Adrenal gland (tissue), 5 donors: ENCODE results near the gene LRBA.

Experiments used
- POLR2A ChIP-seq, 2 donors: fragments of 450-650 bp; IDR thresholded peaks; one replicate each; pipeline ENCODE4 v1.6.1; 2017; ENCODE audit warnings: antibody characterized with exemption in 2 of 2, mild to moderate bottlenecking in 2 of 2, moderate library complexity in 1 of 2
- TF ChIP-seq, protein P1 (sequence below), 6 experiments: fragments of 450-650 bp in 4 of 6; fragments of 200-600 bp in 2 of 6; sonication (generic) in 1 of 6; IDR thresholded peaks; 1 replicate in 5 of 6; 2 replicates in 1 of 6; pipeline versions ENCODE4 v1.5.1 to v1.8.0; 2016 to 2021; ENCODE audit warnings: antibody characterized with exemption in 6 of 6, mild to moderate bottlenecking in 2 of 6, moderate library complexity in 1 of 6
- donor health status: DM: no; HTN: no; CAD: no.

DNA sequence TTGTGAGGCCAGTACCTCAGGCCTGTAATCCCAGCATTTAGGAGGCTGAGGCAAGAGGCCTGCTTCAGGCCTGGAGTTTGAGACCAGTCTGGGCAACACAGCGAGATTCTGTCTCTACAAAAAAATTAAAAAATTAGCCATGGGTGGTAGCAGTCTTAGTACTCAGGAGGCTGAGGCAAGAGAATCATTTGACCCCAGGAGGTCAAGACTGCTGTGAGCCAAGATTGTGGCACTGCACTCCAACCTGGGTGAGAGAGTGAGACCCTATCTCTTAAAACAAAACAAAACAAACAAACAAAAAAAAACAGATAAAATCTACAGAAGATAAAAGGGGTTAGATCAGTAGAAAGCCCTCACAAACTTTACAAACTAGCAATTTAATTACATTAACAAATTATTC is 352.4 kb downstream of the LRBA start:
- TF ChIP-seq, protein P1, sequence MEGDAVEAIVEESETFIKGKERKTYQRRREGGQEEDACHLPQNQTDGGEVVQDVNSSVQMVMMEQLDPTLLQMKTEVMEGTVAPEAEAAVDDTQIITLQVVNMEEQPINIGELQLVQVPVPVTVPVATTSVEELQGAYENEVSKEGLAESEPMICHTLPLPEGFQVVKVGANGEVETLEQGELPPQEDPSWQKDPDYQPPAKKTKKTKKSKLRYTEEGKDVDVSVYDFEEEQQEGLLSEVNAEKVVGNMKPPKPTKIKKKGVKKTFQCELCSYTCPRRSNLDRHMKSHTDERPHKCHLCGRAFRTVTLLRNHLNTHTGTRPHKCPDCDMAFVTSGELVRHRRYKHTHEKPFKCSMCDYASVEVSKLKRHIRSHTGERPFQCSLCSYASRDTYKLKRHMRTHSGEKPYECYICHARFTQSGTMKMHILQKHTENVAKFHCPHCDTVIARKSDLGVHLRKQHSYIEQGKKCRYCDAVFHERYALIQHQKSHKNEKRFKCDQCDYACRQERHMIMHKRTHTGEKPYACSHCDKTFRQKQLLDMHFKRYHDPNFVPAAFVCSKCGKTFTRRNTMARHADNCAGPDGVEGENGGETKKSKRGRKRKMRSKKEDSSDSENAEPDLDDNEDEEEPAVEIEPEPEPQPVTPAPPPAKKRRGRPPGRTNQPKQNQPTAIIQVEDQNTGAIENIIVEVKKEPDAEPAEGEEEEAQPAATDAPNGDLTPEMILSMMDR (IDR thresholded peaks at IDR 0.05): no peak
- no peak for TF ChIP-seq POLR2A (IDR thresholded peaks at IDR 0.05)
